Prostate gland (tissue), 2 donors: Measurements from ENCODE around the gene MAGEA9. TPM values are rescaled to one million over a fixed set of nuclear protein-coding genes. Genes with fewer than 3 reads are reported as not detected.
"Not testable (repeated sequence)": the region's sequence is repeated elsewhere in the genome, so short reads cannot be mapped to it uniquely, and the experiment has no call there.

ENCODE experiments used
- DNase-seq: peaks from one replicate; pipeline ENCODE4 v3.0.0-alpha.2; 2019; ENCODE audit warnings: low spot score
- H3K27ac ChIP-seq, 2 donors: fragments of 200-600 bp; sonication (generic); 2 replicates each; pipeline ENCODE4 v1.5.1; 2017 to 2019
- H3K27me3 ChIP-seq: fragments of 200-600 bp; sonication (generic); replicated peaks from 2 replicates; pipeline ENCODE4 v1.5.1; 2019; ENCODE audit not compliant: insufficient read depth
- H3K36me3 ChIP-seq, 2 donors: fragments of 200-600 bp; sonication (generic); 1 replicate in 1 of 2; 2 replicates in 1 of 2; pipeline versions ENCODE4 v1.5.1 to v1.8.1; 2017 to 2019
- H3K4me1 ChIP-seq: fragments of 200-600 bp; sonication (generic); replicated peaks from 2 replicates; pipeline ENCODE4 v1.5.1; 2019
- H3K4me3 ChIP-seq, 2 donors: fragments of 200-600 bp; sonication (generic); 2 replicates each; pipeline ENCODE4 v1.5.1; 2017 to 2019
- H3K9me3 ChIP-seq: fragments of 200-600 bp; sonication (generic); 2 replicates; pipeline ENCODE4 v1.5.1; 2017
- CTCF ChIP-seq, 4 experiments: fragments of 200-600 bp in 2 of 4; fragments of 450-650 bp in 2 of 4; sonication (generic) in 2 of 4; IDR thresholded peaks; 1 replicate in 3 of 4; 2 replicates in 1 of 4; pipeline ENCODE4 v1.5.1; 2016 to 2019; ENCODE audit warnings: antibody characterized with exemption in 4 of 4, mild to moderate bottlenecking in 2 of 4, moderate library complexity in 2 of 4
- POLR2A ChIP-seq: fragments of 450-650 bp; IDR thresholded peaks from one replicate; pipeline ENCODE4 v1.6.1; 2016; ENCODE audit warnings: antibody characterized with exemption, mild to moderate bottlenecking
- POLR2AphosphoS5 ChIP-seq: sonication (generic); formaldehyde crosslinking; IDR thresholded peaks from one replicate; pipeline ENCODE4 v1.6.1; 2017; ENCODE audit warnings: antibody characterized with exemption
- WGBS: methylation state at CpG from one replicate; pipeline ENCODE4 v1.1.5; 2018; 5-methylcytosine and 5-hydroxymethylcytosine counted together
- intact Hi-C: fragments of 100-400 bp; cut with DNase I; formaldehyde crosslinking; loops from one replicate; pipeline ENCODE4 v1.14.2; 2022
- small RNA-seq, 2 donors: library from RNA; depleted of rRNA; stranded (forward); fragments of <200 nt; gene quantifications; one replicate each; pipeline ENCODE3, GENCODE V24; 2016
- total RNA-seq, 2 donors: library from RNA; depleted of rRNA; stranded (reverse); fragments of >200 nt; gene quantifications; one replicate each; pipeline ENCODE4 v1.1.0, GENCODE V29; 2016

The MAGEA9 gene
- total RNA-seq, 2 donors from 2014 or later: not detected

GRCh38 chrX:149829751-149830191 is 48.0 kb downstream of the MAGEA9 start:
- intact Hi-C loops: no loop called here
- 12% methylated on average over 3 of the region's 3 CpGs for WGBS

GRCh38 chrX:149830192-149830873 is 48.6 kb downstream of the MAGEA9 start:
- no peak for DNase-seq
- Histone ChIP-seq H3K27me3 (no peaks in the 10 kb centered on the region), H3K4me3 (peak overlapping the region in 1 of 2 donors; percentile 3), H3K9me3 (no peaks in the 10 kb centered on the region), H3K36me3 (no peaks in the 10 kb centered on the region), H3K27ac (peak overlapping the region; percentile 41 to 53), H3K4me1 (no peaks in the 10 kb centered on the region)
- intact Hi-C loops: no loop called here
- 2% methylated on average over 18 of the region's 18 CpGs for WGBS
- TF ChIP-seq POLR2AphosphoS5: no peak
- TF ChIP-seq CTCF (IDR thresholded peaks at IDR 0.05): no peak
- no peak for TF ChIP-seq POLR2A

More at GRCh38 chrX:149829751-149830191, 48.0 kb downstream of the MAGEA9 start:
- no peak overlapping the region for H3K4me3 ChIP-seq
- no peaks in the 10 kb centered on the region for H3K36me3 ChIP-seq
- no peaks in the 10 kb centered on the region for H3K27me3 ChIP-seq
- TF ChIP-seq POLR2A: no peak
- no peak for TF ChIP-seq CTCF (IDR thresholded peaks at IDR 0.05)
- TF ChIP-seq POLR2AphosphoS5: no peak
- H3K9me3 ChIP-seq: no peaks in the 10 kb centered on the region
- no peaks in the 10 kb centered on the region for H3K4me1 ChIP-seq
- H3K27ac ChIP-seq: peak overlapping the region; percentile 41 to 53
- no peak for DNase-seq

GRCh38 chrX:149831473-149831872 is 49.7 kb downstream of the MAGEA9 start:
- H3K9me3 ChIP-seq: no peaks in the 10 kb centered on the region
- H3K27me3 ChIP-seq: no peaks in the 10 kb centered on the region
- no peak for TF ChIP-seq POLR2A
- no peak for TF ChIP-seq CTCF (IDR thresholded peaks at IDR 0.05)
- no peak for TF ChIP-seq POLR2AphosphoS5
- H3K4me1 ChIP-seq: no peaks in the 10 kb centered on the region
- no peak overlapping the region for H3K4me3 ChIP-seq
- no peaks in the 10 kb centered on the region for H3K36me3 ChIP-seq
- intact Hi-C loops: no loop called here
- no peak overlapping the region for H3K27ac ChIP-seq
- no peak for DNase-seq
- WGBS: 88% methylated on average over 2 of the region's 2 CpGs

- intact Hi-C loops, DNase-seq, H3K4me3 ChIP-seq, H3K36me3 ChIP-seq, H3K27me3 ChIP-seq, H3K4me1 ChIP-seq, H3K9me3 ChIP-seq, H3K27ac ChIP-seq: not testable (repeated sequence)
- 74% methylated on average over 5 of the region's 5 CpGs for WGBS
These were observed 55.0 kb downstream of the MAGEA9 start for GRCh38 chrX:149836728-149837127.

GRCh38 chrX:149837167-149837566 is 55.4 kb downstream of the MAGEA9 start:
- TF ChIP-seq POLR2AphosphoS5 (no peak), CTCF (IDR thresholded peaks at IDR 0.05) (no peak), POLR2A (no peak)
- Histone ChIP-seq H3K36me3 (no peaks in the 10 kb centered on the region), H3K9me3 (no peaks in the 10 kb centered on the region), H3K4me3 (no peak overlapping the region), H3K4me1 (no peaks in the 10 kb centered on the region), H3K27me3 (no peaks in the 10 kb centered on the region), H3K27ac (no peak overlapping the region)
- intact Hi-C loops: no loop called here
- no peak for DNase-seq

Small RNAs within 50 kb of the gene (small RNA-seq; reads per million reads assigned to genes)
- gene AC244098.1 (0 reads per million in 2 donors), gene AC244098.2 (0 reads per million in 2 donors), gene AC244098.3 (0 reads per million in 2 donors)

Other genes starting within 250 kb of the MAGEA9 start
- gene EOLA1, start 240.9 kb upstream of the MAGEA9 start, total RNA-seq: 10 to 100 TPM; 13.9 to 17.7 TPM
- gene HSFX3, start 232.0 kb upstream of the MAGEA9 start, total RNA-seq: under 1 TPM; 0.50 to 0.74 TPM
- 10 to 100 TPM in 1 of 2 donors, not detected in 1; 11.2 TPM for gene MAGEA9B, start 194.5 kb upstream of the MAGEA9 start, total RNA-seq
- not detected for gene HSFX2, start 186.6 kb upstream of the MAGEA9 start, total RNA-seq
- gene TMEM185A, start 150.1 kb upstream of the MAGEA9 start, total RNA-seq: 10 to 100 TPM; 18.4 to 53.2 TPM
- 1 to 10 TPM in 1 of 2 donors, not detected in 1; 5.6 TPM for gene MAGEA11, start 69.9 kb upstream of the MAGEA9 start, total RNA-seq
- gene HSFX1, start 7.9 kb upstream of the MAGEA9 start, total RNA-seq: 1 to 10 TPM; 1.2 to 6.2 TPM
- gene MAGEA8, start 99.3 kb downstream of the MAGEA9 start, total RNA-seq: 1 to 10 TPM in 1 of 2 donors, not detected in 1; 1.0 TPM
- not detected for gene HSFX4, start 147.6 kb downstream of the MAGEA9 start, total RNA-seq
- 10 to 100 TPM; 30.2 to 32.0 TPM for gene EOLA2, start 156.6 kb downstream of the MAGEA9 start, total RNA-seq